Measurements from ENCODE around the gene SETBP1.

The SETBP1 gene

DNA sequence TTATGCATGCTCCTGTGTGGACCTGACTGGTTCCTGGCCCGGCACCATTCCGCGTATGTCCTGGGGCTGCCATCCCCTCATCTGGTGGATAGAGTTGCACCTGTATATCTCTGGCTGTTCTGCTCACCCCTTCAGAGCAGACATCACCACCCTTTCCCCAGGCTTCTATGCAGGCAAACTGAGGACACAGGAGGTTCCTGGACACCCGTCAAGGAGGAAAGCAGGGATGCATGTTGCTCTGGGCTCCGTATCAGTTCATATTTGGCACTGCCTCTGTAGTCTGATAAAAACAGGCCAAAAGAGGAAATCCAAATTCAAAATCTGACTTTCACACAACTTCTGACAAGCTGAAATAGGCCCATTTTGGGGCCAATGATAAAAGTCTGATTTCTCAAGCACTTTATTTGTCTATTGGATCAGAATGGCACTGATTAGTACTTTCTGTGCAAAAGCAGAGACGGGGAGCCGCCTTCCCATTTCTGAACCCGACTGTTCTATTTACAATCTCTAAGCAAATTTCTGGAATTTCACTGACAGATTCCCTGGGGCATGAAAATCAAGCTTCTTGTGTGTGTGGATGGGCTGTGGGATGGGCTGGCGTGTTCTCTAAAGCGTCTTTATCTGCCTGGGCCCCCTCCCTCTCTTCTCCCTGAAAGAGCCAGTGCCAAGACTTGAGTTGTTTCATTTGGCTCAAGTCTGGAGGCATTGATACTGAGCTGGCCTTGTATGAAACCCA lies 96.9 kb downstream of the SETBP1 start:
- H3K36me3 ChIP-seq (ENCODE audit: control insufficient read depth, insufficient read depth, low read length): no peaks in the 10 kb centered on the region
- H3K9me3 ChIP-seq (ENCODE audit: control insufficient read depth, insufficient read depth, low read length): no peaks in the 10 kb centered on the region
- H3K9ac ChIP-seq (ENCODE audit: low read depth, low read length): no peak overlapping the region
- H3K27me3 ChIP-seq (ENCODE audit: control insufficient read depth, insufficient read depth, low read length): no peaks in the 10 kb centered on the region
- H3K4me1 ChIP-seq (ENCODE audit: control insufficient read depth, insufficient read depth, low read length): peaks cover 6% of the 10 kb centered on the region; the same call in 1 of the 2 replicates
- H3K4me3 ChIP-seq (ENCODE audit: low read depth, low read length): no peak overlapping the region
- no peak overlapping the region for H3K27ac ChIP-seq (ENCODE audit: low read depth, low read length)

- H3K9me3 ChIP-seq (ENCODE audit: control insufficient read depth, insufficient read depth, low read length): no peaks in the 10 kb centered on the region
- no peak overlapping the region for H3K9ac ChIP-seq (ENCODE audit: low read depth, low read length)
- no peak overlapping the region for H3K27ac ChIP-seq (ENCODE audit: low read depth, low read length)
- H3K4me3 ChIP-seq (ENCODE audit: low read depth, low read length): no peak overlapping the region
- H3K4me1 ChIP-seq (ENCODE audit: control insufficient read depth, insufficient read depth, low read length): peaks cover 6% of the 10 kb centered on the region; the same call in 1 of the 2 replicates
- H3K27me3 ChIP-seq (ENCODE audit: control insufficient read depth, insufficient read depth, low read length): no peaks in the 10 kb centered on the region
- no peaks in the 10 kb centered on the region for H3K36me3 ChIP-seq (ENCODE audit: control insufficient read depth, insufficient read depth, low read length)
These were observed 98.1 kb downstream of the SETBP1 start for GRCh38 chr18:44778788-44779187.

DNA sequence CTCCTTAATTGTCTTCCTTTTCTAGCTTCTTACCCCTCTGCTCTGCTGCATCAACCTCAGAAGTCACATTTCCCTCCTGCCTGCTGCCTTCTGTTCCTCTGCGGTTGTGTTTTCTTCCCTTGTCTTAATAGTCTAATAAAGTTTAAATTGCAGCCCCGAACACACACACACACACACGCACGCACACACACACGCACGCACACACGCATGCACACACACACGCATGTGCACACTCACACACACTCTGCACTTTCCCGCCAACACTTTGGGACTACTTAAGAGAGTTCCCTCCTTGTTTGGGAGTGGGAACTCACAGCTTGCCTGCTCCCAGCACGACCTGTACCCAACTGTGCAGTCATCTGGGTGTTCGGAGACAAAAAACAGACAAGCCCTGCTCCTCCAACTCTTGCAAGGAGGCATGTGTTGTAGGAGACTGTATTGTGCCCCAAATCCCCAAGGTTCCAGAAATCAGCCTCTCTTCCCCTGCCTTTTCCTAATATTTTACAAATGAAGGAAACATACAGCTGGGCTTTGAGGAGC lies 99.1 kb downstream of the SETBP1 start:
- Histone ChIP-seq H3K4me3 (ENCODE audit: low read depth, low read length) (no peak overlapping the region), H3K27ac (ENCODE audit: low read depth, low read length) (no peak overlapping the region), H3K36me3 (ENCODE audit: control insufficient read depth, insufficient read depth, low read length) (no peaks in the 10 kb centered on the region), H3K27me3 (ENCODE audit: control insufficient read depth, insufficient read depth, low read length) (no peaks in the 10 kb centered on the region), H3K9ac (ENCODE audit: low read depth, low read length) (no peak overlapping the region), H3K9me3 (ENCODE audit: control insufficient read depth, insufficient read depth, low read length) (no peaks in the 10 kb centered on the region), H3K4me1 (ENCODE audit: control insufficient read depth, insufficient read depth, low read length) (peaks cover 6% of the 10 kb centered on the region; the same call in 1 of the 2 replicates)

DNA sequence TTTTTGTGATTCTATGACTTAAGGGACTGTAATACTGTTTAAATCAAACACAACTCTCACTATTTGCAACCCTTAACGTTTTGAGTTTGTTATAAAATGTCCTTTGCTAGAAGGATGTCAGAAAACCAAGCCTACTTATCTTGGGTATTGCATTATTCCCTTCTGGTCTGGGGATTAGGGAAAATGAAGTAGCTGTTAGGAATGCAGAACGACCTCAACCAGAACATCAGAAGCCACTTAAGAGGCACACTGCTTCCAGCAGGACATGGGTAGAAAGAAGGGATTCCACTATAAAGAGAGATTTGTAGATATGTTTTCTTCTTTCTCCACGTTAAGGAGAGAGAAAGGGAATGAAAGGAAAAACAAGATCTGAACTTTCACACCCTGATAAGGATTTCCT lies 101.2 kb downstream of the SETBP1 start:
- no peak overlapping the region for H3K27ac ChIP-seq (ENCODE audit: low read depth, low read length)
- H3K9ac ChIP-seq (ENCODE audit: low read depth, low read length): no peak overlapping the region
- H3K9me3 ChIP-seq (ENCODE audit: control insufficient read depth, insufficient read depth, low read length): no peaks in the 10 kb centered on the region
- H3K27me3 ChIP-seq (ENCODE audit: control insufficient read depth, insufficient read depth, low read length): no peaks in the 10 kb centered on the region
- H3K4me3 ChIP-seq (ENCODE audit: low read depth, low read length): no peak overlapping the region
- peaks cover 6% of the 10 kb centered on the region; the same call in 1 of the 2 replicates for H3K4me1 ChIP-seq (ENCODE audit: control insufficient read depth, insufficient read depth, low read length)
- no peaks in the 10 kb centered on the region for H3K36me3 ChIP-seq (ENCODE audit: control insufficient read depth, insufficient read depth, low read length)

DNA sequence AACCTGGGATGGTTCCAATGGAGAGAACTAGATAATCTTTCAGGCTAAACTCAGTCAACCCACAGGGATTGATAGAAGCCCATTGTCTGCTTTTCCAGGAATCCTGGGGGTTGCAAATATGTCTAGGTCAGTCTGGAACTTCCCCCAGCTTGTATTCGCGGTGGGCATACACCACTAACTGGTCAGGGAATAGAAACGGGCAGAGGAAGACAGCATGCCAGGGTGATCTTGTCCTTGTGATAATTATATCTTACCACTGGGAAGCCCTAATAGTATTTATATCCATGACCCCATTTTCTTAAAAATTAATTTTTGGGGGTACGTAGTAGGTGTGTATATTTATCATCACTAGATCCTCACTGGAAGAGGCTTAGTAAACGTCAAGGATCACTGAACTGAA lies 101.9 kb downstream of the SETBP1 start:
- H3K4me1 ChIP-seq (ENCODE audit: control insufficient read depth, insufficient read depth, low read length): peaks cover 6% of the 10 kb centered on the region; the same call in 1 of the 2 replicates

GRCh38 chr18:44783371-44783770 lies 102.7 kb downstream of the SETBP1 start:
- Histone ChIP-seq H3K4me1 (ENCODE audit: control insufficient read depth, insufficient read depth, low read length) (peaks cover 6% of the 10 kb centered on the region; the same call in 1 of the 2 replicates), H3K27me3 (ENCODE audit: control insufficient read depth, insufficient read depth, low read length) (no peaks in the 10 kb centered on the region), H3K9ac (ENCODE audit: low read depth, low read length) (no peak overlapping the region), H3K4me3 (ENCODE audit: low read depth, low read length) (no peak overlapping the region), H3K27ac (ENCODE audit: low read depth, low read length) (no peak overlapping the region), H3K36me3 (ENCODE audit: control insufficient read depth, insufficient read depth, low read length) (no peaks in the 10 kb centered on the region), H3K9me3 (ENCODE audit: control insufficient read depth, insufficient read depth, low read length) (no peaks in the 10 kb centered on the region)

More for the DNA sequence above, 101.9 kb downstream of the SETBP1 start:
- Histone ChIP-seq H3K27ac (ENCODE audit: low read depth, low read length) (no peak overlapping the region), H3K9me3 (ENCODE audit: control insufficient read depth, insufficient read depth, low read length) (no peaks in the 10 kb centered on the region), H3K4me3 (ENCODE audit: low read depth, low read length) (no peak overlapping the region), H3K27me3 (ENCODE audit: control insufficient read depth, insufficient read depth, low read length) (no peaks in the 10 kb centered on the region), H3K9ac (ENCODE audit: low read depth, low read length) (no peak overlapping the region), H3K36me3 (ENCODE audit: control insufficient read depth, insufficient read depth, low read length) (no peaks in the 10 kb centered on the region)

DNA sequence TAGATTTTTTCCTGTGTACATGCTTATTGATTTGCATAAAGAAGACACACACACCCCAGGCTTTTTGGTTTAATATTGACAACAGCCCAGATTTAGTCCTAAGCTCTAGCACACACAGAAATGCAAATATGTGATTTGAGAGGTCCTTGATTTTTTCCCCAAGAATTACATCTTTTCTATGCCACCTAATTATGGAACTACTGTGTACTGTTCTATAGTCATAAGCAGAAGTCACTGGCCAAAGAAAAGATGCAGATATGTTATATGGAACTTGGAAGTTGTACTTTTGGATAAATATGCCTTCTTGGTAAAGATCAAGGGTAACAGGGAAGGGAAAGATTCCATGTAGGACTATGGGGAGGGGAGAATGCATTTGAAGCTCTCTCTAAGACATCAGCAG lies 105.6 kb downstream of the SETBP1 start:
- H3K27me3 ChIP-seq (ENCODE audit: control insufficient read depth, insufficient read depth, low read length): no peaks in the 10 kb centered on the region
- H3K9me3 ChIP-seq (ENCODE audit: control insufficient read depth, insufficient read depth, low read length): no peaks in the 10 kb centered on the region
- H3K27ac ChIP-seq (ENCODE audit: low read depth, low read length): no peak overlapping the region
- peaks cover 6% of the 10 kb centered on the region; the same call in 1 of the 2 replicates for H3K4me1 ChIP-seq (ENCODE audit: control insufficient read depth, insufficient read depth, low read length)
- no peak overlapping the region for H3K4me3 ChIP-seq (ENCODE audit: low read depth, low read length)
- no peaks in the 10 kb centered on the region for H3K36me3 ChIP-seq (ENCODE audit: control insufficient read depth, insufficient read depth, low read length)
- no peak overlapping the region for H3K9ac ChIP-seq (ENCODE audit: low read depth, low read length)

- Histone ChIP-seq H3K4me3 (ENCODE audit: low read depth, low read length) (no peak overlapping the region), H3K27ac (ENCODE audit: low read depth, low read length) (no peak overlapping the region), H3K4me1 (ENCODE audit: control insufficient read depth, insufficient read depth, low read length) (peaks cover 6% of the 10 kb centered on the region; the same call in 1 of the 2 replicates), H3K9ac (ENCODE audit: low read depth, low read length) (no peak overlapping the region), H3K27me3 (ENCODE audit: control insufficient read depth, insufficient read depth, low read length) (no peaks in the 10 kb centered on the region), H3K9me3 (ENCODE audit: control insufficient read depth, insufficient read depth, low read length) (no peaks in the 10 kb centered on the region), H3K36me3 (ENCODE audit: control insufficient read depth, insufficient read depth, low read length) (no peaks in the 10 kb centered on the region)
These were observed 106.0 kb downstream of the SETBP1 start for GRCh38 chr18:44786688-44787087.

GRCh38 chr18:44788334-44788733 lies 107.6 kb downstream of the SETBP1 start:
- no peak overlapping the region for H3K4me3 ChIP-seq (ENCODE audit: low read depth, low read length)
- H3K27ac ChIP-seq (ENCODE audit: low read depth, low read length): no peak overlapping the region
- no peaks in the 10 kb centered on the region for H3K27me3 ChIP-seq (ENCODE audit: control insufficient read depth, insufficient read depth, low read length)
- peaks cover 4% of the 10 kb centered on the region; the same call in 1 of the 2 replicates for H3K4me1 ChIP-seq (ENCODE audit: control insufficient read depth, insufficient read depth, low read length)
- H3K9ac ChIP-seq (ENCODE audit: low read depth, low read length): no peak overlapping the region
- no peaks in the 10 kb centered on the region for H3K9me3 ChIP-seq (ENCODE audit: control insufficient read depth, insufficient read depth, low read length)
- H3K36me3 ChIP-seq (ENCODE audit: control insufficient read depth, insufficient read depth, low read length): no peaks in the 10 kb centered on the region

GRCh38 chr18:44789710-44790109 lies 109.0 kb downstream of the SETBP1 start:
- Histone ChIP-seq H3K36me3 (ENCODE audit: control insufficient read depth, insufficient read depth, low read length) (no peaks in the 10 kb centered on the region), H3K9me3 (ENCODE audit: control insufficient read depth, insufficient read depth, low read length) (no peaks in the 10 kb centered on the region), H3K27ac (ENCODE audit: low read depth, low read length) (no peak overlapping the region), H3K4me3 (ENCODE audit: low read depth, low read length) (no peak overlapping the region), H3K9ac (ENCODE audit: low read depth, low read length) (no peak overlapping the region), H3K27me3 (ENCODE audit: control insufficient read depth, insufficient read depth, low read length) (no peaks in the 10 kb centered on the region), H3K4me1 (ENCODE audit: control insufficient read depth, insufficient read depth, low read length) (peaks cover 7% of the 10 kb centered on the region)

DNA sequence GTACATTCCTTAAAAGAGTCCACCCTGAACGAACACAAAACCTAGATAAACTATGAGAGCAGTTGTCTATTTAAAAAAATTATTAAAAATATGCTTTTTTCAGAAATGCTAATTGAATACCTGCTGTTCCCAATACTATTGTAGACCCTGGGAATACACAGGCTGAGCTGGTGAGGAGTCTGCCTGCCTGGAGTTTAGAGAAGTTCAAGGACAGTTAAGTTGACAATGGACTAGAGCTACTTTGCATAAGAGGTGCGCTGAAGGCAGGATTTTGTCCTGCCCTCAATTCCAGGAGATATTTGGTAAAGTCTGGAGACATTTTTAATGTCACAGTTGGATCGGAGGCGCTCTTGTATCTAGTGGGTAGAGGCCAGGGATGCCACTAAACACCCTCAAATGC lies 110.2 kb downstream of the SETBP1 start:
- Histone ChIP-seq H3K9me3 (ENCODE audit: control insufficient read depth, insufficient read depth, low read length) (no peaks in the 10 kb centered on the region), H3K36me3 (ENCODE audit: control insufficient read depth, insufficient read depth, low read length) (no peaks in the 10 kb centered on the region), H3K27me3 (ENCODE audit: control insufficient read depth, insufficient read depth, low read length) (no peaks in the 10 kb centered on the region), H3K27ac (ENCODE audit: low read depth, low read length) (no peak overlapping the region), H3K9ac (ENCODE audit: low read depth, low read length) (no peak overlapping the region), H3K4me1 (ENCODE audit: control insufficient read depth, insufficient read depth, low read length) (peaks cover 7% of the 10 kb centered on the region), H3K4me3 (ENCODE audit: low read depth, low read length) (no peak overlapping the region)

Measured in HUES48 (cell line).